Right ventricle myocardium inferior (tissue), 1 donor: Measurements from ENCODE around the gene NFIB. TPM values are rescaled to one million over a fixed set of nuclear protein-coding genes. Genes with fewer than 3 reads are reported as not detected.
A peak's percentile ranks its signal among the peaks of the same experiment; 100 is the strongest.

Experiments
- ATAC-seq: fragments of 200-7000 bp; cut with Tn5 transposase; one replicate; pipeline ENCODE4 v1.9.1; 2020; ENCODE audit warnings: mild to moderate bottlenecking, moderate library complexity
- DNase-seq: peaks from one replicate; pipeline ENCODE4 v3.0.0; 2021; ENCODE audit errors: missing footprints
- intact Hi-C: fragments of 100-400 bp; cut with DNase I; formaldehyde crosslinking; loops from one replicate; pipeline ENCODE4 v1.11.0; 2022
- total RNA-seq: library from RNA; stranded (reverse); fragmentation: NEBNext Ultra II Directional; extraction: Animal tissue kit (Norgen Biotek cat#: 25700); gene quantifications from one replicate; pipeline ENCODE4 v1.2.1, GENCODE V29; 2021
- donor health status: DM: no; HTN: yes; CAD: no; lungs with severe emphysema.

The NFIB gene
- total RNA-seq, 1 donor from 2014 or later, result 116 TPM

- intact Hi-C loops, result no loop called here
- ATAC-seq (no peak), DNase-seq (no peak)
Observed at GRCh38 chr9:14158916-14159315, 155.0 kb downstream of the NFIB start.

GRCh38 chr9:14158136-14158813 is 155.7 kb downstream of the NFIB start:
- ATAC-seq, result no peak
- no peak for DNase-seq
- intact Hi-C loops, result no loop called here

GRCh38 chr9:14157191-14157590 is 156.8 kb downstream of the NFIB start:
- no peak for DNase-seq
- intact Hi-C loops, result no loop called here
- no peak for ATAC-seq

- intact Hi-C loops, result no loop called here
- no peak for DNase-seq
- no peak for ATAC-seq
Observed at GRCh38 chr9:14156046-14156445, 157.9 kb downstream of the NFIB start.

GRCh38 chr9:14155237-14155636 is 158.7 kb downstream of the NFIB start:
- DNase-seq, result no peak
- intact Hi-C loops, result no loop called here
- ATAC-seq, result no peak

- no peak for ATAC-seq
- intact Hi-C loops, result no loop called here
- no peak for DNase-seq
Observed at GRCh38 chr9:14153310-14153720, 160.6 kb downstream of the NFIB start.

GRCh38 chr9:14151451-14151850 is 162.5 kb downstream of the NFIB start:
- ATAC-seq (no peak), DNase-seq (no peak)
- intact Hi-C loops, result no loop called here

GRCh38 chr9:14148501-14149103 is 165.3 kb downstream of the NFIB start:
- intact Hi-C loops, result no loop called here
- ATAC-seq, result no peak

GRCh38 chr9:14147738-14148137 is 166.2 kb downstream of the NFIB start:
- no peak for DNase-seq
- ATAC-seq, result no peak
- intact Hi-C loops, result no loop called here

More at GRCh38 chr9:14148501-14149103, 165.3 kb downstream of the NFIB start:
- no peak for DNase-seq

- ATAC-seq (no peak), DNase-seq (no peak)
- intact Hi-C loops, result no loop called here
Observed at GRCh38 chr9:14146201-14146874, 167.6 kb downstream of the NFIB start.

GRCh38 chr9:14144215-14144614 is 169.7 kb downstream of the NFIB start:
- no peak for DNase-seq
- no peak for ATAC-seq
- intact Hi-C loops, result no loop called here

GRCh38 chr9:14141699-14142098 is 172.2 kb downstream of the NFIB start:
- intact Hi-C loops, result no loop called here
- DNase-seq, result no peak
- ATAC-seq, result no peak

- ATAC-seq, result no peak
- intact Hi-C loops, result no loop called here
Observed at GRCh38 chr9:14140096-14140697, 173.7 kb downstream of the NFIB start.

GRCh38 chr9:14139287-14139686 is 174.7 kb downstream of the NFIB start:
- no peak for DNase-seq
- ATAC-seq, result no peak
- intact Hi-C loops, result no loop called here

More at GRCh38 chr9:14140096-14140697, 173.7 kb downstream of the NFIB start:
- no peak for DNase-seq

GRCh38 chr9:14136646-14137370 is 177.1 kb downstream of the NFIB start:
- DNase-seq, result no peak
- intact Hi-C loops, result no loop called here
- ATAC-seq, result no peak

GRCh38 chr9:14136047-14136635 is 177.8 kb downstream of the NFIB start:
- intact Hi-C loops, result no loop called here
- ATAC-seq (no peak), DNase-seq (no peak)

- no peak for DNase-seq
- ATAC-seq, result no peak
- intact Hi-C loops, result no loop called here
Observed at GRCh38 chr9:14135421-14135820, 178.5 kb downstream of the NFIB start.

- intact Hi-C loops, result no loop called here
- no peak for DNase-seq
- peak; percentile 37 for ATAC-seq
Observed at GRCh38 chr9:14133394-14133793, 180.5 kb downstream of the NFIB start.

GRCh38 chr9:14132775-14133174 is 181.2 kb downstream of the NFIB start:
- intact Hi-C loops, result no loop called here
- ATAC-seq (peak; percentile 42), DNase-seq (no peak)
